ENCODE data around the gene LRRC3. TPM values are rescaled to one million over a fixed set of nuclear protein-coding genes. Genes with fewer than 3 reads are reported as not detected.
A peak's percentile ranks its signal among the peaks of the same experiment; 100 is the strongest.

The LRRC3 gene
- total RNA-seq, 2 donors from 2014 or later = 3.5 TPM

GRCh38 chr21:44419679-44420078 is 35.6 kb upstream of the LRRC3 start:
- Mint-ChIP-seq H3K36me3 (ENCODE audit: low read depth) (peaks cover 30% of the 10 kb centered on the region), H3K9me3 (peaks cover 4% of the 10 kb centered on the region), H3K4me3 (no peak overlapping the region), H3K4me1 (peaks cover 11% of the 10 kb centered on the region), H3K27me3 (no peaks in the 10 kb centered on the region), H3K27ac (no peak overlapping the region)
- ATAC-seq (replicated peaks) = no peak

GRCh38 chr21:44420416-44421205 is 34.7 kb upstream of the LRRC3 start:
- peaks cover 11% of the 10 kb centered on the region for H3K4me1 Mint-ChIP-seq
- no peak overlapping the region for H3K4me3 Mint-ChIP-seq
- H3K36me3 Mint-ChIP-seq (ENCODE audit: low read depth) = peaks cover 23% of the 10 kb centered on the region
- H3K9me3 Mint-ChIP-seq = peaks cover 4% of the 10 kb centered on the region
- ATAC-seq (replicated peaks) = no peak
- H3K27me3 Mint-ChIP-seq = no peaks in the 10 kb centered on the region
- H3K27ac Mint-ChIP-seq = no peak overlapping the region

- peaks cover 11% of the 10 kb centered on the region for H3K4me1 Mint-ChIP-seq
- no peak overlapping the region for H3K27ac Mint-ChIP-seq
- H3K9me3 Mint-ChIP-seq = peaks cover 4% of the 10 kb centered on the region
- no peaks in the 10 kb centered on the region for H3K27me3 Mint-ChIP-seq
- peaks cover 23% of the 10 kb centered on the region for H3K36me3 Mint-ChIP-seq (ENCODE audit: low read depth)
- H3K4me3 Mint-ChIP-seq = no peak overlapping the region
- no peak for ATAC-seq (replicated peaks)
Measured at GRCh38 chr21:44421901-44422840, 33.1 kb upstream of the LRRC3 start.

- Mint-ChIP-seq H3K27me3 (no peaks in the 10 kb centered on the region), H3K9me3 (peaks cover 4% of the 10 kb centered on the region), H3K27ac (no peak overlapping the region), H3K36me3 (ENCODE audit: low read depth) (peaks cover 19% of the 10 kb centered on the region), H3K4me1 (peaks cover 11% of the 10 kb centered on the region), H3K4me3 (no peak overlapping the region)
- ATAC-seq (replicated peaks) = no peak
Measured at GRCh38 chr21:44423312-44423821, 31.9 kb upstream of the LRRC3 start.

GRCh38 chr21:44423941-44424607 is 31.2 kb upstream of the LRRC3 start:
- H3K36me3 Mint-ChIP-seq (ENCODE audit: low read depth) = peaks cover 17% of the 10 kb centered on the region
- no peaks in the 10 kb centered on the region for H3K27me3 Mint-ChIP-seq
- peaks cover 11% of the 10 kb centered on the region for H3K4me1 Mint-ChIP-seq
- ATAC-seq (replicated peaks) = no peak
- no peak overlapping the region for H3K27ac Mint-ChIP-seq
- H3K9me3 Mint-ChIP-seq = peaks cover 4% of the 10 kb centered on the region
- no peak overlapping the region for H3K4me3 Mint-ChIP-seq

GRCh38 chr21:44424608-44425306 is 30.6 kb upstream of the LRRC3 start:
- Mint-ChIP-seq H3K4me3 (no peak overlapping the region), H3K9me3 (no peaks in the 10 kb centered on the region), H3K27me3 (no peaks in the 10 kb centered on the region), H3K36me3 (ENCODE audit: low read depth) (peaks cover 10% of the 10 kb centered on the region), H3K4me1 (peaks cover 4% of the 10 kb centered on the region), H3K27ac (no peak overlapping the region)
- ATAC-seq (replicated peaks) = no peak

- Mint-ChIP-seq H3K27me3 (no peaks in the 10 kb centered on the region), H3K4me1 (peaks cover 4% of the 10 kb centered on the region), H3K4me3 (no peak overlapping the region), H3K36me3 (ENCODE audit: low read depth) (peaks cover 7% of the 10 kb centered on the region), H3K9me3 (no peaks in the 10 kb centered on the region), H3K27ac (no peak overlapping the region)
- ATAC-seq (replicated peaks) = no peak
Measured at GRCh38 chr21:44425307-44425894, 29.9 kb upstream of the LRRC3 start.

GRCh38 chr21:44425895-44426662 is 29.2 kb upstream of the LRRC3 start:
- H3K27ac Mint-ChIP-seq = no peak overlapping the region
- peaks cover 4% of the 10 kb centered on the region for H3K4me1 Mint-ChIP-seq
- peaks cover 11% of the 10 kb centered on the region for H3K36me3 Mint-ChIP-seq (ENCODE audit: low read depth)
- H3K27me3 Mint-ChIP-seq = no peaks in the 10 kb centered on the region
- ATAC-seq (replicated peaks) = no peak
- no peaks in the 10 kb centered on the region for H3K9me3 Mint-ChIP-seq
- H3K4me3 Mint-ChIP-seq = no peak overlapping the region

GRCh38 chr21:44426663-44427191 is 28.6 kb upstream of the LRRC3 start:
- Mint-ChIP-seq H3K36me3 (ENCODE audit: low read depth) (peaks cover 9% of the 10 kb centered on the region), H3K4me3 (no peak overlapping the region), H3K9me3 (no peaks in the 10 kb centered on the region), H3K27ac (no peak overlapping the region), H3K27me3 (no peaks in the 10 kb centered on the region), H3K4me1 (peaks cover 4% of the 10 kb centered on the region)
- no peak for ATAC-seq (replicated peaks)

GRCh38 chr21:44427241-44428120 is 27.8 kb upstream of the LRRC3 start:
- no peaks in the 10 kb centered on the region for H3K27me3 Mint-ChIP-seq
- no peak for ATAC-seq (replicated peaks)
- no peak overlapping the region for H3K27ac Mint-ChIP-seq
- H3K36me3 Mint-ChIP-seq (ENCODE audit: low read depth) = peaks cover 7% of the 10 kb centered on the region
- no peak overlapping the region for H3K4me3 Mint-ChIP-seq
- H3K4me1 Mint-ChIP-seq = peaks cover 4% of the 10 kb centered on the region
- no peaks in the 10 kb centered on the region for H3K9me3 Mint-ChIP-seq

- Mint-ChIP-seq H3K27ac (no peak overlapping the region), H3K4me3 (no peak overlapping the region), H3K36me3 (ENCODE audit: low read depth) (peaks cover 7% of the 10 kb centered on the region), H3K9me3 (no peaks in the 10 kb centered on the region), H3K27me3 (no peaks in the 10 kb centered on the region), H3K4me1 (no peaks in the 10 kb centered on the region)
- ATAC-seq (replicated peaks) = peak; percentile 78
Measured at GRCh38 chr21:44428281-44428960, 26.9 kb upstream of the LRRC3 start.

GRCh38 chr21:44429894-44430293 is 25.4 kb upstream of the LRRC3 start:
- no peak for ATAC-seq (replicated peaks)
- no peaks in the 10 kb centered on the region for H3K4me1 Mint-ChIP-seq
- no peaks in the 10 kb centered on the region for H3K9me3 Mint-ChIP-seq
- no peak overlapping the region for H3K4me3 Mint-ChIP-seq
- H3K36me3 Mint-ChIP-seq (ENCODE audit: low read depth) = peaks cover 7% of the 10 kb centered on the region
- no peaks in the 10 kb centered on the region for H3K27me3 Mint-ChIP-seq
- H3K27ac Mint-ChIP-seq = no peak overlapping the region

All from activated T-helper 17 cell treated with anti-CD3 and anti-CD28 coated beads, Interleukin-2, amount 50 U/mL, for 72 hours (primary cell).